Adrenal gland (tissue), 12 donors: Measurements from ENCODE around the gene CNGB1. TPM values are rescaled to one million over a fixed set of nuclear protein-coding genes. Genes with fewer than 3 reads are reported as not detected.

Experiments
- DNase-seq, 7 donors: peaks; one replicate each; pipeline ENCODE4 v3.0.0-alpha.2; 2019 to 2020
- H3K27ac ChIP-seq, 5 donors: fragments of 200-600 bp; sonication (generic) in 4 of 5; 1 replicate in 3 of 5; 2 replicates in 2 of 5; pipeline versions ENCODE4 v1.5.1 to v1.8.0; 2016 to 2020; ENCODE audit warnings: mild to moderate bottlenecking in 1 of 5
- H3K27me3 ChIP-seq: fragments of 200-600 bp; 2 replicates; pipeline ENCODE4 v1.8.0; 2021
- H3K36me3 ChIP-seq, 2 donors: fragments of 200-600 bp; replicated peaks in 1 of 2; 1 replicate in 1 of 2; 2 replicates in 1 of 2; pipeline versions ENCODE4 v1.5.1 to v1.8.0; 2018 to 2022
- H3K4me1 ChIP-seq, 2 donors: fragments of 200-600 bp; replicated peaks in 1 of 2; 1 replicate in 1 of 2; 2 replicates in 1 of 2; pipeline versions ENCODE4 v1.5.1 to v1.8.0; 2018 to 2021
- H3K4me3 ChIP-seq, 4 donors: fragments of 200-600 bp; sonication (generic) in 3 of 4; one replicate each; pipeline ENCODE4 v1.5.1; 2016 to 2018
- H3K9me3 ChIP-seq, 3 donors: fragments of 200-600 bp; sonication (generic) in 1 of 3; replicated peaks in 1 of 3; 1 replicate in 2 of 3; 2 replicates in 1 of 3; pipeline versions ENCODE4 v1.5.1 to v1.8.0; 2016 to 2021
- POLR2A ChIP-seq, 2 donors: fragments of 450-650 bp; IDR thresholded peaks; one replicate each; pipeline ENCODE4 v1.6.1; 2017; ENCODE audit warnings: antibody characterized with exemption in 2 of 2, mild to moderate bottlenecking in 2 of 2, moderate library complexity in 1 of 2
- WGBS, 4 donors: extraction: QIAGEN DNeasy Blood & Tissue Kit in 2 of 4; methylation state at CpG; one replicate each; pipeline versions ENCODE4 v1.1.5 to v1.1.7; 2013 to 2017; 5-methylcytosine and 5-hydroxymethylcytosine counted together
- intact Hi-C, 2 donors: fragments of 100-400 bp; cut with DNase I; formaldehyde crosslinking; loops; one replicate each; pipeline versions ENCODE4 v1.14.1 to v1.15.0; 2022 to 2023
- polyA plus RNA-seq, 3 donors: library from polyadenylated mRNA; stranded (reverse); fragments of 200-250 nt in 2 of 3; fragments of 350-450 nt in 1 of 3; fragmentation: Illumina TruSeq in 1 of 3; extraction: RNeasy Lipid Tissue Mini Kit (QIAGEN cat#74804) in 1 of 3; gene quantifications; one replicate each; pipeline ENCODE4 v1.2.3, GENCODE V29; 2013 to 2014
- total RNA-seq, 9 donors: library from RNA; depleted of rRNA in 4 of 9; stranded (reverse); fragments of >200 nt in 4 of 9; fragments of 120-200 nt in 1 of 9; fragmentation: NEBNext Ultra II Directional in 1 of 9; extraction: Animal tissue kit (Norgen Biotek cat#: 25700) in 1 of 9; gene quantifications; one replicate each; pipeline versions ENCODE4 v1.1.0 to v1.2.4, GENCODE V29; 2013 to 2023
- TF ChIP-seq, protein P1 (sequence below), 6 experiments: fragments of 450-650 bp in 4 of 6; fragments of 200-600 bp in 2 of 6; sonication (generic) in 1 of 6; IDR thresholded peaks; 1 replicate in 5 of 6; 2 replicates in 1 of 6; pipeline versions ENCODE4 v1.5.1 to v1.8.0; 2016 to 2021; ENCODE audit warnings: antibody characterized with exemption in 6 of 6, mild to moderate bottlenecking in 2 of 6, moderate library complexity in 1 of 6
- donor health status: healthy with polysubstance abuse.
- donor health status: Bipolar disorder and iron deficiency.
- donor health status: DM: yes; HTN: yes; CAD: no.
- donor health status: DM: no; HTN: no; CAD: no.
- donor health status: DM: no; HTN: no; CAD: no.
- donor health status: DM: yes; HTN: yes; CAD: no.

The CNGB1 gene
- total and polyA plus RNA-seq, 12 donors, result 0.67 to 2.4 (median 1.5) TPM; not detected in 5

DNA sequence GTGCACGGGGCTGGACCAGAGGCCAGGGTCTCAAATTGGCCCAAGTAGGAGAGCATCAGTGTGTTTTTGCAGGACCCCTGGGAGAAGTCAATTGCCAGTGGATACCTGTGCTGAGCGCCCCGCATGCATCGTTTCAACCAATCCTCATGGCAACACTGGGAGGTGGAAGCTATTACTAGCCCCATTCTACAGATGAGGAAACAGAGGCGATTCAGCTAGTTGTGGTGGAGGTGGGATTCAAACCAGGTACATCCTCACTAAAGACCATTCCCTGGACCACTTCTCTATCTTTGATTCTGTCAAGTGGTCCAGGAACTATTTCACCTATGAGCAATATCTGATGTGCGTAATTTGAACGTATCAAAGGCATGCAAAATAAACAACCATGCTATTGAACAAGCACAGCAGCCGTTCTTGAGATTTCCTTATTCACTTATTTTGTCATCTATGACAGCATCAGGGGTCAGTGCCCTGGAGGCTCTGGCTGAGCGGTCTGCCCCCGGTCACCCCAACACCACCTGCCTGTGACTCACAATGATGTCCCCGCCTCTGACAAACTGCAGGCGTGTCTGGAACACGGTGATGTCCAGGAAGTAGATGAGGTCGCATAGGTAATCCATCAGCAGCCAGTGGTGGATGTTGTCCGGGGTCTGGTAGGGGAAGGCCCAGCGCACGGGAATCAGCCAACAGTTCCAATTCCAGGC, 54.0 kb downstream of the CNGB1 start:
- intact Hi-C loops, result no loop called here
- no peaks in the 10 kb centered on the region for H3K27me3 ChIP-seq
- no peaks in the 10 kb centered on the region for H3K36me3 ChIP-seq
- H3K4me1 ChIP-seq, result no peaks in the 10 kb centered on the region
- H3K4me3 ChIP-seq, result no peak overlapping the region
- TF ChIP-seq, protein P1, sequence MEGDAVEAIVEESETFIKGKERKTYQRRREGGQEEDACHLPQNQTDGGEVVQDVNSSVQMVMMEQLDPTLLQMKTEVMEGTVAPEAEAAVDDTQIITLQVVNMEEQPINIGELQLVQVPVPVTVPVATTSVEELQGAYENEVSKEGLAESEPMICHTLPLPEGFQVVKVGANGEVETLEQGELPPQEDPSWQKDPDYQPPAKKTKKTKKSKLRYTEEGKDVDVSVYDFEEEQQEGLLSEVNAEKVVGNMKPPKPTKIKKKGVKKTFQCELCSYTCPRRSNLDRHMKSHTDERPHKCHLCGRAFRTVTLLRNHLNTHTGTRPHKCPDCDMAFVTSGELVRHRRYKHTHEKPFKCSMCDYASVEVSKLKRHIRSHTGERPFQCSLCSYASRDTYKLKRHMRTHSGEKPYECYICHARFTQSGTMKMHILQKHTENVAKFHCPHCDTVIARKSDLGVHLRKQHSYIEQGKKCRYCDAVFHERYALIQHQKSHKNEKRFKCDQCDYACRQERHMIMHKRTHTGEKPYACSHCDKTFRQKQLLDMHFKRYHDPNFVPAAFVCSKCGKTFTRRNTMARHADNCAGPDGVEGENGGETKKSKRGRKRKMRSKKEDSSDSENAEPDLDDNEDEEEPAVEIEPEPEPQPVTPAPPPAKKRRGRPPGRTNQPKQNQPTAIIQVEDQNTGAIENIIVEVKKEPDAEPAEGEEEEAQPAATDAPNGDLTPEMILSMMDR (IDR thresholded peaks at IDR 0.05), result no peak
- no peak for TF ChIP-seq POLR2A (IDR thresholded peaks at IDR 0.05)
- no peak for DNase-seq
- 77 to 85% (median 79%) methylated on average over 12 to 17 of the region's 17 CpGs for WGBS, 4 donors
- H3K27ac ChIP-seq, result no peak overlapping the region
- no peaks in the 10 kb centered on the region for H3K9me3 ChIP-seq

DNA sequence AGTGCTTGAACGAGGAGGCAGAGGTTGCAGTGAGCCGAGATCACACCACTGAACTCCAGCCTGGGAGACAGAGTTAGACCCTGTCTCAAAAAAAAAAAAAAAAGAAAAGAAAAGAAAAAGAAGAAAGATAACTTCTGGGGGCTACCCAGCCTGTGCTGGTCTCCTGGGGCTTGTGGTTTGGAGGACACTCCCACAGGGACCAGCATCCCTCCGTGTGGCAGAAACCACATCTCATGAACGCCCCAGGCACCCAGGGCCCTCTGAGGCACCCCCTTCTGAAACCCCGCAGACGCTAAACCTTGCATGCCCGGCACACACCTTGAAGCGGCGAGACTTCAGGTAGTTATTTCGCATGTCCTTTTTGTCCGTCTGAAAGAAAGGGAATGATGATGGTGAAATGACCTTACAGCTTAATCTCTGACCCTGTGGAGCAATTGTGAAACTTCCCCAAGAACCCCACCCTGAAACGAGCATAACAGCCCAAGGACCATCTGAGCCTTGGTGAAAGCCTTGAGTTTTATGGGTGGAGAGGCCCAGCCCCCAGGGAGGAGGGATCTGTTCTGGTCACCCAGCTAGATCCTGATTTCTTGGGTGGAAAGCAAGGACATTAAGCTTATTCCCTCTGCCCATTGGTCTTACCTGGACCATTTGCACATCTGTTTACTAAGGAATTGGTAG, 55.0 kb downstream of the CNGB1 start:
- WGBS, 4 donors, result 73 to 86% (median 74%) methylated on average over 12 of the region's 12 CpGs

DNA sequence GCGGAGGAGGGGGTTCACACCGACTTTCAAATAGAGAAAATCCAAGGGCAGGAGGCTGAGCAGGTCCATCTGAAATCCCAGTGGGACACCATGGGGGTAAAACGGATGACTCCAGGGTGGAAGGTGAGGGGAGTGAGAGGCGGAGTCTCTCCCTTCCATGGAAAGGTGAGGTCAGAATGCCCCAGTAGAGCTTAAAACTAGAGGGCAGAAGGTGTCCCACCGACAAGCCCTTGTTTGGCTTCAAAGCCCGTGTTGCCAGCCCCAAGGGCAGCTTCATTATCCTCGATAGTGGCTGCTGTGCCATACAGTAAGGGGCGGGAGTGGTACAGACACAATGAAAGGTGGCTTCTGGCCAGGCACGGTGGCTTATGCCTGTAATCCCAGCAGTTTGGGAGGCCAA, 55.7 kb downstream of the CNGB1 start:
- H3K27me3 ChIP-seq, result no peaks in the 10 kb centered on the region
- TF ChIP-seq POLR2A (IDR thresholded peaks at IDR 0.05), result no peak
- TF ChIP-seq, protein P1 (IDR thresholded peaks at IDR 0.05), result no peak
- WGBS, 4 donors, result 67 to 81% (median 77%) methylated on average over 5 to 9 of the region's 9 CpGs
- H3K27ac ChIP-seq, result no peak overlapping the region
- no peaks in the 10 kb centered on the region for H3K9me3 ChIP-seq
- intact Hi-C loops, result no loop called here
- no peak for DNase-seq
- H3K4me3 ChIP-seq, result no peak overlapping the region
- no peaks in the 10 kb centered on the region for H3K4me1 ChIP-seq
- H3K36me3 ChIP-seq, result no peaks in the 10 kb centered on the region

More for the DNA sequence above, 55.0 kb downstream of the CNGB1 start:
- DNase-seq, result no peak
- Histone ChIP-seq H3K9me3 (no peaks in the 10 kb centered on the region), H3K4me3 (no peak overlapping the region), H3K27me3 (no peaks in the 10 kb centered on the region), H3K36me3 (no peaks in the 10 kb centered on the region), H3K27ac (no peak overlapping the region), H3K4me1 (no peaks in the 10 kb centered on the region)
- intact Hi-C loops, result no loop called here
- TF ChIP-seq, protein P1 (IDR thresholded peaks at IDR 0.05), result no peak
- TF ChIP-seq POLR2A (IDR thresholded peaks at IDR 0.05), result no peak

DNA sequence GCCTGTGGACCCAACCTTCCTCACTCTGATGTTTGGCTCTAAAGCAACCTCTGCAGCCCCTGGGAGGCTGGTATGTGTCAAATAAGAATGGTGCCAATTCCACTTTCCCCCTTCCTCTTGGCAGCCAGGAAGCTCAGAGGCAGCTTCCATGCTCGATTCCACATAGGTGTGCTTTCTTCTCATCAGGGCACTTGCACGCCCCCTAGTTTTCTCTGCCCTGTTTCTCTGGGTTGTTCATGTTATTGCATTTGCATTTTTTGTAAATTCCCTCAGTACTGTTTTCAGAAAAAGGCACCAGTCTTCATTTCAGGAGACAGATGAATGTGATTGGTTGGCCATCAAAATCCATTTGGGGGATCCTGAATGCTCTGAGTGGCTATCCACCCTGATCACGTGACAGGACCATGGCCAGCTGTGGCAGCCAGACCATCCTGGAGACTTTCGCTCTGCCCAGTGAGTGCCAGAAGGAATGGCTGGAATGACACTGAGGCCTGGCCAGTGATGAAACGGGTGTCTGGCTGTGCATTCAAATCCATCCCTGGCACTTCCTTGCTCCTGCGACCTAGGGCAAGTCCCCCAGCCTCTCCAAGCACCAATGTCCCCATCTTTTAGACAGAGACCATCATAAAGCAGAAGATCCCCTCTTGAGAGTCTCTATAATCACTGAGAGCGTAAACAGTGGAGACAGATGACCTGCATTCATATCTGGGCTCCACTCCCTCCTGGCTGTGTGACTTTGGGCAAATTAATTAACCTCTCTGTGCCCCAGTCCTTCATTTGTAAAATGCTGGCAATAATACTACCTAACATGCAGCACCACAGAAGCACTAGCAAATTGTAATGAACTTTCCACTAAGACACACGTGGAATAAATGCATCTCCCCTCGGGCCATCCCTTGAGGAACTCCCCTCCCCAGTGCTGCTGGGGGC, 56.4 kb downstream of the CNGB1 start:
- TF ChIP-seq, protein P1 (IDR thresholded peaks at IDR 0.05), result no peak
- TF ChIP-seq POLR2A (IDR thresholded peaks at IDR 0.05), result no peak

More for the DNA sequence above, 56.4 kb downstream of the CNGB1 start:
- no peaks in the 10 kb centered on the region for H3K9me3 ChIP-seq
- intact Hi-C loops, result no loop called here
- no peaks in the 10 kb centered on the region for H3K27me3 ChIP-seq
- no peak overlapping the region for H3K4me3 ChIP-seq
- no peaks in the 10 kb centered on the region for H3K36me3 ChIP-seq
- no peak overlapping the region for H3K27ac ChIP-seq
- WGBS, 4 donors, result 79 to 85% (median 83%) methylated on average over 7 to 9 of the region's 9 CpGs
- DNase-seq, result no peak
- no peaks in the 10 kb centered on the region for H3K4me1 ChIP-seq
